RPMI7951 (cell line): ENCODE results near the gene SIM2. TPM values are rescaled to one million over a fixed set of nuclear protein-coding genes. Genes with fewer than 3 reads are reported as not detected.

Experiments
- DNase-seq: peaks from one replicate; pipeline ENCODE4 v3.0.0-alpha.2; 2012; ENCODE audit warnings: low read depth
- total RNA-seq: library from RNA; depleted of rRNA; stranded (reverse); fragments of >200 nt; shearing (Covaris generic); gene quantifications from 2 replicates; pipeline ENCODE4 v1.2.3, GENCODE V29; 2014

SIM2 gene
- total RNA-seq, 1 experiment from 2014 or later, result 1.2 TPM

- no peak for DNase-seq
Observed at GRCh38 chr21:36734367-36735200, 35.7 kb downstream of the SIM2 start.

- no peak for DNase-seq
Observed at GRCh38 chr21:36735201-36735515, 36.2 kb downstream of the SIM2 start.

GRCh38 chr21:36735724-36736320, 36.9 kb downstream of the SIM2 start:
- no peak for DNase-seq

GRCh38 chr21:36738489-36739126, 39.7 kb downstream of the SIM2 start:
- no peak for DNase-seq

GRCh38 chr21:36741506-36741905, 42.6 kb downstream of the SIM2 start:
- no peak for DNase-seq

GRCh38 chr21:36743008-36743407, 44.1 kb downstream of the SIM2 start:
- no peak for DNase-seq

- no peak for DNase-seq
Observed at GRCh38 chr21:36743446-36743845, 44.5 kb downstream of the SIM2 start.

GRCh38 chr21:36744190-36744559, 45.3 kb downstream of the SIM2 start:
- DNase-seq, result no peak

GRCh38 chr21:36744560-36745231, 45.8 kb downstream of the SIM2 start:
- peak; percentile 7 for DNase-seq

GRCh38 chr21:36745459-36745858, 46.5 kb downstream of the SIM2 start:
- DNase-seq, result no peak

GRCh38 chr21:36747041-36747814, 48.3 kb downstream of the SIM2 start:
- DNase-seq, result no peak

GRCh38 chr21:36747815-36748383, 49.0 kb downstream of the SIM2 start:
- DNase-seq, result no peak

- no peak for DNase-seq
Observed at GRCh38 chr21:36749935-36750575, 51.1 kb downstream of the SIM2 start.

- no peak for DNase-seq
Observed at GRCh38 chr21:36750576-36750959, 51.7 kb downstream of the SIM2 start.

- no peak for DNase-seq
Observed at GRCh38 chr21:36751383-36751782, 52.5 kb downstream of the SIM2 start.

- DNase-seq, result peak; percentile 50
Observed at GRCh38 chr21:36753556-36753955, 54.6 kb downstream of the SIM2 start.

- DNase-seq, result no peak
Observed at GRCh38 chr21:36754241-36754898, 55.5 kb downstream of the SIM2 start.

- peak; percentile 42 for DNase-seq
Observed at GRCh38 chr21:36756527-36756926, 57.6 kb downstream of the SIM2 start.

- no peak for DNase-seq
Observed at GRCh38 chr21:36757196-36757595, 58.3 kb downstream of the SIM2 start.

- no peak for DNase-seq
Observed at GRCh38 chr21:36759348-36760083, 60.6 kb downstream of the SIM2 start.
